Adrenal gland (tissue), 5 donors: ENCODE measurements around the gene PTPN1.

Experiments used
- CTCF ChIP-seq, 6 experiments: fragments of 450-650 bp in 4 of 6; fragments of 200-600 bp in 2 of 6; sonication (generic) in 1 of 6; IDR thresholded peaks; 1 replicate in 5 of 6; 2 replicates in 1 of 6; pipeline versions ENCODE4 v1.5.1 to v1.8.0; 2016 to 2021; ENCODE audit warnings: antibody characterized with exemption in 6 of 6, mild to moderate bottlenecking in 2 of 6, moderate library complexity in 1 of 6
- POLR2A ChIP-seq, 2 donors: fragments of 450-650 bp; IDR thresholded peaks; one replicate each; pipeline ENCODE4 v1.6.1; 2017; ENCODE audit warnings: antibody characterized with exemption in 2 of 2, mild to moderate bottlenecking in 2 of 2, moderate library complexity in 1 of 2
- donor health status: DM: no; HTN: no; CAD: no.

DNA sequence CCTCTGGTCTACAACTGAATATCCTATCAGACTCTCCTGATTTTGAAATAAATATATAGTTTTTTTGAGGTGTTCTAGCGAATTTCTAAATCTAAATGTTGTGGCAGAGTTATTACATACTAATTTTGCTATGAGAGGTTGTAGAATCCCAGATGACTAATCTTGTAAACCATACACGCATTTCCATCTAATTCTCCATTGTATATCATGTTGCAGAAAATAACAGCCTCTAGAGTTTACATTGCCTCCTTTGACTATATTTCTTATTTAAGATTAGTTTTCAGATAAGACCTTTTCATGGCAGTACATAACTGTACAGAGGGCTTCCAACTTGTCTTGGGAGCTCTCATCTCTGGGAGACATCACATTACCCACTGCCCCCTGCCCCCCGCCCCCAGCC, 22.9 kb downstream of the PTPN1 start:
- TF ChIP-seq CTCF (IDR thresholded peaks at IDR 0.05) (no peak), POLR2A (IDR thresholded peaks at IDR 0.05) (no peak)
